SK-MEL-5 (cell line): ENCODE results near the gene DFFA. TPM values are rescaled to one million over a fixed set of nuclear protein-coding genes. Genes with fewer than 3 reads are reported as not detected.

Experiments used
- DNase-seq: peaks from one replicate; pipeline ENCODE4 v3.0.0-alpha.2; 2016; ENCODE audit warnings: low read depth, low spot score
- in situ Hi-C: cut with HindIII; loops from 2 replicates; pipeline ENCODE4 v1.10.0; 2016; ENCODE audit warnings: low sequenced_read_pairs, high pct_unique_total_duplicates, low pct_unique_long_range_greater_than_20kb
- polyA plus RNA-seq, 2 experiments: library from polyadenylated mRNA; depleted of rRNA; stranded (reverse); fragments of >200 nt; gene quantifications; 2 replicates each; pipeline ENCODE4 v1.2.3, GENCODE V29; 2015
- total RNA-seq: library from RNA; depleted of rRNA; stranded (reverse); fragments of >200 nt; shearing (Covaris generic); gene quantifications from 2 replicates; pipeline ENCODE4 v1.2.3, GENCODE V29; 2014; rRNA removed

The DFFA gene
- total RNA-seq = 43.1 and 43.9 TPM in 2 replicates
- 35.5 and 39.7 TPM in 2 replicates for polyA plus RNA-seq (2015; cell fraction: cytosol; rRNA removed)
- 10.5 and 10.6 TPM in 2 replicates for polyA plus RNA-seq (2015; cell fraction: nucleus; rRNA removed)

- DNase-seq = peak; percentile 96
- in situ Hi-C loops = no loop called here
Observed at GRCh38 chr1:10472220-10473144, at the start of gene DFFA. DFFA (minus strand) TSS chr1:10472529; CDS start chr1:10472458, 71 bp downstream.

- DNase-seq = no peak
- in situ Hi-C loops = no loop called here
Observed at GRCh38 chr1:10521537-10522157, 49.3 kb upstream of the DFFA start.

- in situ Hi-C loops = no loop called here
- DNase-seq = no peak
Observed at GRCh38 chr1:10520952-10521351, 48.6 kb upstream of the DFFA start.

- no peak for DNase-seq
Observed at GRCh38 chr1:10520497-10520896, 48.2 kb upstream of the DFFA start.

GRCh38 chr1:10519016-10519417 lies 46.7 kb upstream of the DFFA start:
- in situ Hi-C loops = no loop called here

More at GRCh38 chr1:10520497-10520896, 48.2 kb upstream of the DFFA start:
- in situ Hi-C loops = no loop called here

GRCh38 chr1:10517677-10517982 lies 45.3 kb upstream of the DFFA start:
- DNase-seq = no peak
- in situ Hi-C loops = no loop called here

More at GRCh38 chr1:10519016-10519417, 46.7 kb upstream of the DFFA start:
- DNase-seq = no peak

GRCh38 chr1:10516925-10517676 lies 44.8 kb upstream of the DFFA start:
- DNase-seq = no peak
- in situ Hi-C loops = no loop called here

GRCh38 chr1:10515976-10516750 lies 43.8 kb upstream of the DFFA start:
- in situ Hi-C loops = no loop called here
- no peak for DNase-seq

- in situ Hi-C loops = no loop called here
- DNase-seq = peak; percentile 6
Observed at GRCh38 chr1:10515301-10515975, 43.1 kb upstream of the DFFA start.

- DNase-seq = peak; percentile 46
- in situ Hi-C loops = no loop called here
Observed at GRCh38 chr1:10514490-10515235, 42.3 kb upstream of the DFFA start.

GRCh38 chr1:10513199-10513598 lies 40.9 kb upstream of the DFFA start:
- DNase-seq = no peak
- in situ Hi-C loops = no loop called here

- in situ Hi-C loops = no loop called here
- DNase-seq = no peak
Observed at GRCh38 chr1:10511494-10511885, 39.2 kb upstream of the DFFA start.

GRCh38 chr1:10510520-10511493 lies 38.5 kb upstream of the DFFA start:
- no peak for DNase-seq
- in situ Hi-C loops = no loop called here

- in situ Hi-C loops = no loop called here
- no peak for DNase-seq
Observed at GRCh38 chr1:10509809-10510509, 37.6 kb upstream of the DFFA start.

GRCh38 chr1:10508511-10508951 lies 36.2 kb upstream of the DFFA start:
- DNase-seq = no peak
- in situ Hi-C loops = no loop called here
